Upper lobe of left lung (tissue), 6 donors: Measurements from ENCODE around the gene MTG2. TPM values are rescaled to one million over a fixed set of nuclear protein-coding genes. Genes with fewer than 3 reads are reported as not detected.
A peak's percentile ranks its signal among the peaks of the same experiment; 100 is the strongest.

Source experiments
- ATAC-seq, 2 donors: fragments of 200-7000 bp; cut with Tn5 transposase; one replicate each; pipeline ENCODE4 v1.9.1; 2022; ENCODE audit warnings: mild to moderate bottlenecking in 2 of 2, moderate library complexity in 2 of 2; ENCODE audit not compliant: low FRiP score in 2 of 2
- DNase-seq, 2 donors: peaks; one replicate each; pipeline ENCODE4 v3.0.0-alpha.2; 2019 to 2020
- H3K27ac ChIP-seq, 4 donors: fragments of 200-600 bp; sonication (generic); one replicate each; pipeline ENCODE4 v1.5.1; 2016 to 2019
- H3K27me3 ChIP-seq, 4 donors: fragments of 200-600 bp; sonication (generic); one replicate each; pipeline ENCODE4 v1.5.1; 2017 to 2019
- H3K36me3 ChIP-seq, 4 donors: fragments of 200-600 bp; sonication (generic); one replicate each; pipeline ENCODE4 v1.5.1; 2016 to 2019
- H3K4me1 ChIP-seq, 4 donors: fragments of 200-600 bp; sonication (generic); one replicate each; pipeline ENCODE4 v1.5.1; 2018 to 2019
- H3K4me3 ChIP-seq, 4 donors: fragments of 200-600 bp; sonication (generic); one replicate each; pipeline ENCODE4 v1.5.1; 2017 to 2019; ENCODE audit warnings: mild to moderate bottlenecking in 2 of 4, moderate library complexity in 1 of 4
- H3K9me3 ChIP-seq, 4 donors: fragments of 200-600 bp; sonication (generic); one replicate each; pipeline ENCODE4 v1.5.1; 2018 to 2019
- EP300 ChIP-seq, 4 donors: sonication (generic); formaldehyde crosslinking; IDR thresholded peaks; one replicate each; pipeline ENCODE4 v1.5.1; 2017; ENCODE audit warnings: antibody characterized with exemption in 4 of 4, control low read depth in 2 of 4
- POLR2A ChIP-seq, 4 donors: fragments of 450-650 bp; IDR thresholded peaks; one replicate each; pipeline ENCODE4 v1.5.1; 2016 to 2017; ENCODE audit warnings: antibody characterized with exemption in 4 of 4, mild to moderate bottlenecking in 2 of 4
- POLR2AphosphoS5 ChIP-seq, 2 donors: sonication (generic); formaldehyde crosslinking; IDR thresholded peaks; one replicate each; pipeline ENCODE4 v1.5.1; 2017; ENCODE audit warnings: antibody characterized with exemption in 2 of 2
- WGBS, 2 donors: methylation state at CpG; one replicate each; pipeline ENCODE4 v1.1.5; 2017 to 2018; 5-methylcytosine and 5-hydroxymethylcytosine counted together
- total RNA-seq, 6 donors: library from RNA; depleted of rRNA in 4 of 6; stranded (reverse); fragments of >200 nt in 4 of 6; gene quantifications; one replicate each; pipeline versions ENCODE4 v1.1.0 to v1.2.1, GENCODE V29; 2016 to 2021
- TF ChIP-seq, protein P1 (sequence below), 6 experiments: fragments of 450-650 bp in 4 of 6; fragments of 200-600 bp in 2 of 6; sonication (generic) in 2 of 6; IDR thresholded peaks; one replicate each; pipeline ENCODE4 v1.5.1; 2016 to 2019; ENCODE audit warnings: antibody characterized with exemption in 6 of 6
- donor health status: DM: no; HTN: no; CAD: no; lungs with moderate emphysema.
- donor health status: DM: no; HTN: yes; CAD: no; lungs with severe emphysema.

The MTG2 gene
- total RNA-seq, 6 donors from 2014 or later = 28.3 to 42.3 (median 32.0) TPM

DNA sequence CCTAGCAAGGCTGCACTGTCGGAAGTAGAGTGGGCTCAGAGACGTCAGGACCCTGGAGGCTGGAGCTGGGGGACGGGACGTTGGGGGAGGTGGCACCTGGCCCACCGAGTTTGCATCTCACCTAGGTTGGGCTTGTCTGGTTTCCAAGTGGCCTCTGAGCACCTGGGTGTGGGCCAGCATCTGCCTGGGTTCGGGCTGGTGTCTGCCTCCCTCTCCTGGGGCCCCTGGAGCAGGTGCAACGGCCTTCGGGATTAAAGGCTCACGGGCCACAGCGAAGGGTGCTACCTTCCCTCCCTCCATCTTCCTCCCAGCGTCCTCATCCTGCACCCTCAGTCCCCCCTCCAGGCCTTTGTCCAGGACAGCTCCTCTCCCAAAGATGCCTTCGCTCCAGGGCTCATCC is 31.2 kb downstream of the MTG2 start:
- DNase-seq = peak in 1 of 2 donors; percentile 49
- H3K9me3 ChIP-seq = no peaks in the 10 kb centered on the region
- 47 to 51% methylated on average over 11 to 12 of the region's 12 CpGs for WGBS, 2 donors
- no peak overlapping the region for H3K27ac ChIP-seq
- H3K36me3 ChIP-seq = no peaks in the 10 kb centered on the region
- TF ChIP-seq EP300 (IDR thresholded peaks at IDR 0.05) (no peak), POLR2A (IDR thresholded peaks at IDR 0.05) (no peak), POLR2AphosphoS5 (IDR thresholded peaks at IDR 0.05) (no peak)
- TF ChIP-seq, protein P1, sequence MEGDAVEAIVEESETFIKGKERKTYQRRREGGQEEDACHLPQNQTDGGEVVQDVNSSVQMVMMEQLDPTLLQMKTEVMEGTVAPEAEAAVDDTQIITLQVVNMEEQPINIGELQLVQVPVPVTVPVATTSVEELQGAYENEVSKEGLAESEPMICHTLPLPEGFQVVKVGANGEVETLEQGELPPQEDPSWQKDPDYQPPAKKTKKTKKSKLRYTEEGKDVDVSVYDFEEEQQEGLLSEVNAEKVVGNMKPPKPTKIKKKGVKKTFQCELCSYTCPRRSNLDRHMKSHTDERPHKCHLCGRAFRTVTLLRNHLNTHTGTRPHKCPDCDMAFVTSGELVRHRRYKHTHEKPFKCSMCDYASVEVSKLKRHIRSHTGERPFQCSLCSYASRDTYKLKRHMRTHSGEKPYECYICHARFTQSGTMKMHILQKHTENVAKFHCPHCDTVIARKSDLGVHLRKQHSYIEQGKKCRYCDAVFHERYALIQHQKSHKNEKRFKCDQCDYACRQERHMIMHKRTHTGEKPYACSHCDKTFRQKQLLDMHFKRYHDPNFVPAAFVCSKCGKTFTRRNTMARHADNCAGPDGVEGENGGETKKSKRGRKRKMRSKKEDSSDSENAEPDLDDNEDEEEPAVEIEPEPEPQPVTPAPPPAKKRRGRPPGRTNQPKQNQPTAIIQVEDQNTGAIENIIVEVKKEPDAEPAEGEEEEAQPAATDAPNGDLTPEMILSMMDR (IDR thresholded peaks at IDR 0.05) = no peak
- no peak overlapping the region for H3K4me3 ChIP-seq
- H3K4me1 ChIP-seq = peaks cover 0 to 2% (median 1%) of the 10 kb centered on the region in 4 donors
- ATAC-seq = no peak
- H3K27me3 ChIP-seq = peaks cover 0 to 52% (median 15%) of the 10 kb centered on the region in 4 donors

GRCh38 chr20:62215020-62215990 is 32.5 kb downstream of the MTG2 start:
- TF ChIP-seq EP300 (IDR thresholded peaks at IDR 0.05) (no peak), POLR2AphosphoS5 (IDR thresholded peaks at IDR 0.05) (no peak), POLR2A (IDR thresholded peaks at IDR 0.05) (no peak)
- TF ChIP-seq, protein P1 (IDR thresholded peaks at IDR 0.05) = no peak
- 71 to 76% methylated on average over 13 to 28 of the region's 29 CpGs for WGBS, 2 donors
- no peaks in the 10 kb centered on the region for H3K36me3 ChIP-seq
- peaks cover 5 to 15% (median 10%) of the 10 kb centered on the region in 4 donors for H3K4me1 ChIP-seq
- ATAC-seq = peak in 1 of 2 donors; percentile 4
- no peaks in the 10 kb centered on the region for H3K9me3 ChIP-seq
- peak in 1 of 2 donors; percentile 75 for DNase-seq
- H3K4me3 ChIP-seq = no peak overlapping the region
- peaks cover 0 to 59% (median 18%) of the 10 kb centered on the region in 4 donors for H3K27me3 ChIP-seq
- no peak overlapping the region for H3K27ac ChIP-seq

DNA sequence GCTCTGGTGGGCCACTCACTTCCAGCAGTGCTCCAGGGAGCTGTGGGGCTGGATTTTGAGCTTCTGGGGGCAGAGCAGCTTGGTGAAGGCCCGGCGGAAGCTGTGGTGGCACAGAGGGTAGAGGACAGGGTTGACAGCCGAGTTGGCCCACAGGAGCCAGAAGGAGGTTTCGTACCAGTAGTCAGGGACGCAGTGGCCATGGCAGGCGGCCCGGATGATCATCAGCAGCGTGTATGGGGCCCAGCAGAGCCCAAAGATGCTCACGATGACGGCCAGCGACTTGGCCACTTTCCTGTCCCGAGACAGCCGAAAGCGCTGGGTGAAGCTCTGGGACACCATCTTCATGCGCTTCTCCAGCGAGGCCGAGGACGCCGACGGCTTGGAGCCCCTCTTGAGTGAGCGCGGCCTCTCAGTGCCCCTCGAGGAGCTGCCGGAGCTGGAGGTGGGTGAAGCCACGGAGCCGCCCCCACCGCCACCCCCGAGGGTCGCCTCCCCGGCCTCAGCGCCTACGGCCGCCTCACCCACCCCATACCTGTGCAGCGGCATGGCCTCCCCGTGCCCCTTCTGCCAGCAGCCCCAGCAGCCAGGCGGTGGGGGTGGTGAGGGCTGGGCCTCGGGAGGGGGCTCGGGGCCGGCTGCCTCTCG is 33.3 kb downstream of the MTG2 start:
- Histone ChIP-seq H3K27me3 (peaks cover 0 to 59% (median 24%) of the 10 kb centered on the region in 4 donors), H3K9me3 (no peaks in the 10 kb centered on the region), H3K4me1 (peaks cover 10 to 22% (median 16%) of the 10 kb centered on the region in 4 donors), H3K27ac (no peak overlapping the region), H3K4me3 (no peak overlapping the region), H3K36me3 (no peaks in the 10 kb centered on the region)
- TF ChIP-seq POLR2A (IDR thresholded peaks at IDR 0.05) (no peak), EP300 (IDR thresholded peaks at IDR 0.05) (no peak), POLR2AphosphoS5 (IDR thresholded peaks at IDR 0.05) (no peak)
- TF ChIP-seq, protein P1 (IDR thresholded peaks at IDR 0.05) = no peak
- ATAC-seq = no peak
- WGBS, 2 donors = 72 to 88% methylated on average over 5 to 37 of the region's 40 CpGs
- DNase-seq = peak in 1 of 2 donors; percentile 68

GRCh38 chr20:62216636-62217566 is 34.1 kb downstream of the MTG2 start:
- TF ChIP-seq POLR2AphosphoS5 (IDR thresholded peaks at IDR 0.05) (no peak), EP300 (IDR thresholded peaks at IDR 0.05) (no peak), POLR2A (IDR thresholded peaks at IDR 0.05) (no peak)
- TF ChIP-seq, protein P1 (IDR thresholded peaks at IDR 0.05) = no peak
- Histone ChIP-seq H3K4me3 (no peak overlapping the region), H3K27ac (no peak overlapping the region), H3K27me3 (peaks cover 0 to 61% (median 27%) of the 10 kb centered on the region in 4 donors), H3K4me1 (peaks cover 10 to 22% (median 16%) of the 10 kb centered on the region in 4 donors), H3K36me3 (no peaks in the 10 kb centered on the region), H3K9me3 (no peaks in the 10 kb centered on the region)
- no peak for ATAC-seq
- 61 to 66% methylated on average over 23 to 25 of the region's 26 CpGs for WGBS, 2 donors
- peak in 1 of 2 donors; percentile 56 for DNase-seq
